HCT116 (cell line): ENCODE measurements around the gene GPRIN1.

ENCODE experiments used
- POLR2A ChIP-seq: IDR thresholded peaks from 2 replicates; pipeline ENCODE4 v1.7.0; 2011; ENCODE audit warnings: borderline replicate concordance; ENCODE audit not compliant: insufficient read depth, insufficient read length; ENCODE audit errors: extremely low read depth
- RAD21 ChIP-seq: IDR thresholded peaks from 2 replicates; pipeline ENCODE4 v1.6.1; 2012; ENCODE audit warnings: low read depth, mild to moderate bottlenecking
- SIN3A ChIP-seq: IDR thresholded peaks from 2 replicates; pipeline ENCODE4 v1.6.1; 2012; ENCODE audit warnings: low read depth
- TF ChIP-seq, protein P1 (sequence below), 3 experiments: fragments of 200-600 bp in 1 of 3; sonication (generic) in 1 of 3; IDR thresholded peaks in 2 of 3; conservative IDR thresholded peaks in 1 of 3; 2 replicates each; pipeline ENCODE4 v1.5.1; 2012 to 2017; ENCODE audit warnings: low read depth in 2 of 3, low read length in 2 of 3, antibody characterized with exemption in 1 of 3, borderline replicate concordance in 1 of 3, control low read depth in 1 of 3, mild to moderate bottlenecking in 1 of 3, mixed read lengths in 1 of 3, mixed run types in 1 of 3, moderate library complexity in 1 of 3; ENCODE audit not compliant: insufficient read depth in 1 of 3

DNA sequence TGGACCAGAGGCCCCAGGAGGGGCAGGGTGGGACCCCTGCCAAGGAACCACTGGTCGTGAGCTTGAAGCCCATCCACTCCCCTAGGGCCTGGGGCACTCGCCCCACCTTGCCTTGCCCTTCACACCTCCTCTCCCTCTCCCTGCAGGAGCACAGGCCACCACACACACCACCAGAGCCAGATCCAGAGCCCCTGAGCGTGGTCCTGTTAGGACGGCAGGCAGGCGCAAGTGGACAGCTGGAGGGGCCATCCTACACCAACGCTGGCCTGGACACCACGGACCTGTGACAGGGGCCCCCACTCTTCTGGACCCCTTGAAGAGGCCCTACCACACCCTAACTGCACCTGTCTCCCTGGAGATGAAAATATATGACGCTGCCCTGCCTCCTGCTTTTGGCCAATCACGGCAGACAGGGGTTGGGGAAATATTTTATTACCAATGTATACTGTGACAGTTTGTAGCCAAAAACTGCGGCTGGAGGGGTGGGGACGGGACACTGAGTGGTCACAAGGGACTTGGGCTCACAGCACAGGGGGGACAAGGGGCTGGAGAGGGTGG, 14.5 kb downstream of the GPRIN1 start:
- TF ChIP-seq, protein P1, sequence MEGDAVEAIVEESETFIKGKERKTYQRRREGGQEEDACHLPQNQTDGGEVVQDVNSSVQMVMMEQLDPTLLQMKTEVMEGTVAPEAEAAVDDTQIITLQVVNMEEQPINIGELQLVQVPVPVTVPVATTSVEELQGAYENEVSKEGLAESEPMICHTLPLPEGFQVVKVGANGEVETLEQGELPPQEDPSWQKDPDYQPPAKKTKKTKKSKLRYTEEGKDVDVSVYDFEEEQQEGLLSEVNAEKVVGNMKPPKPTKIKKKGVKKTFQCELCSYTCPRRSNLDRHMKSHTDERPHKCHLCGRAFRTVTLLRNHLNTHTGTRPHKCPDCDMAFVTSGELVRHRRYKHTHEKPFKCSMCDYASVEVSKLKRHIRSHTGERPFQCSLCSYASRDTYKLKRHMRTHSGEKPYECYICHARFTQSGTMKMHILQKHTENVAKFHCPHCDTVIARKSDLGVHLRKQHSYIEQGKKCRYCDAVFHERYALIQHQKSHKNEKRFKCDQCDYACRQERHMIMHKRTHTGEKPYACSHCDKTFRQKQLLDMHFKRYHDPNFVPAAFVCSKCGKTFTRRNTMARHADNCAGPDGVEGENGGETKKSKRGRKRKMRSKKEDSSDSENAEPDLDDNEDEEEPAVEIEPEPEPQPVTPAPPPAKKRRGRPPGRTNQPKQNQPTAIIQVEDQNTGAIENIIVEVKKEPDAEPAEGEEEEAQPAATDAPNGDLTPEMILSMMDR (IDR thresholded peaks at IDR 0.05 in 2 of 3, conservative IDR thresholded peaks at IDR 0.05 in 1 of 3; ENCODE audit: borderline replicate concordance in 1 of 3, insufficient read depth in 1 of 3, low read depth in 2 of 3, low read length in 2 of 3) = no peak
- no peak for TF ChIP-seq POLR2A
- no peak for TF ChIP-seq SIN3A
- TF ChIP-seq RAD21 = no peak
